Transverse colon (tissue), 4 donors: ENCODE data around the gene MAFG. TPM values are rescaled to one million over a fixed set of nuclear protein-coding genes. Genes with fewer than 3 reads are reported as not detected.

ENCODE experiments used
- DNase-seq: peaks from one replicate; pipeline ENCODE4 v3.0.0-alpha.2; 2019
- H3K27ac ChIP-seq, 4 donors: fragments of 200-600 bp; sonication (generic); 2 replicates each; pipeline ENCODE4 v1.5.1; 2016 to 2018; ENCODE audit warnings: inconsistent platforms in 4 of 4
- H3K27me3 ChIP-seq: fragments of 200-600 bp; sonication (generic); 2 replicates; pipeline ENCODE4 v1.5.1; 2017; ENCODE audit warnings: inconsistent platforms
- H3K36me3 ChIP-seq, 4 donors: fragments of 200-600 bp; sonication (generic); 2 replicates each; pipeline ENCODE4 v1.5.1; 2017 to 2019; ENCODE audit warnings: inconsistent platforms in 4 of 4
- H3K4me1 ChIP-seq, 4 donors: fragments of 200-600 bp; sonication (generic); 2 replicates each; pipeline ENCODE4 v1.5.1; 2017 to 2020; ENCODE audit warnings: inconsistent platforms in 4 of 4
- H3K4me3 ChIP-seq, 4 donors: fragments of 200-600 bp; sonication (generic); 1 replicate in 1 of 4; 2 replicates in 3 of 4; pipeline versions ENCODE4 v1.5.1 to v1.6.1; 2017 to 2019; ENCODE audit warnings: inconsistent platforms in 4 of 4
- H3K9me3 ChIP-seq, 2 donors: fragments of 200-600 bp; sonication (generic); 2 replicates each; pipeline ENCODE4 v1.5.1; 2017 to 2019; ENCODE audit warnings: inconsistent platforms in 2 of 2
- CTCF ChIP-seq, 5 experiments: fragments of 200-600 bp in 3 of 5; fragments of 450-650 bp in 2 of 5; sonication (generic) in 3 of 5; IDR thresholded peaks; 1 replicate in 2 of 5; 2 replicates in 3 of 5; pipeline ENCODE4 v1.5.1; 2016 to 2017; ENCODE audit warnings: antibody characterized with exemption in 5 of 5, inconsistent platforms in 3 of 5, mild to moderate bottlenecking in 2 of 5, moderate library complexity in 1 of 5
- EP300 ChIP-seq: sonication (generic); formaldehyde crosslinking; IDR thresholded peaks from one replicate; pipeline ENCODE4 v1.6.1; 2017; ENCODE audit warnings: antibody characterized with exemption, low read depth
- POLR2A ChIP-seq: fragments of 450-650 bp; IDR thresholded peaks from one replicate; pipeline ENCODE4 v1.6.1; 2016; ENCODE audit warnings: antibody characterized with exemption, mild to moderate bottlenecking, moderate library complexity
- POLR2AphosphoS5 ChIP-seq, 3 donors: sonication (generic); formaldehyde crosslinking; IDR thresholded peaks; one replicate each; pipeline ENCODE4 v1.6.1; 2016; ENCODE audit warnings: antibody characterized with exemption in 3 of 3
- WGBS, 2 donors: methylation state at CpG; one replicate each; pipeline ENCODE4 v1.1.5; 2018; ENCODE audit warnings: low coverage in 1 of 2; 5-methylcytosine and 5-hydroxymethylcytosine counted together
- in situ Hi-C, 4 donors: fragments of 200-750 bp; cut with MboI; loops; one replicate each; pipeline versions ENCODE4 v1.15.0 to v1.15.1; 2017; ENCODE audit warnings: low sequenced_read_pairs in 3 of 4, low pct_ligation_motif_present in 1 of 4, low pct_unique_long_range_greater_than_20kb in 1 of 4
- intact Hi-C: fragments of 100-400 bp; cut with DNase I; formaldehyde crosslinking; loops from one replicate; pipeline ENCODE4 v1.15.1; 2023; ENCODE audit warnings: low total_unique reads
- total RNA-seq, 4 donors: library from RNA; depleted of rRNA; stranded (reverse); fragments of >200 nt; gene quantifications; one replicate each; pipeline ENCODE4 v1.1.0, GENCODE V29; 2016

The MAFG gene
- total RNA-seq, 4 donors from 2014 or later = 22.4 to 34.4 (median 24.3) TPM

DNA sequence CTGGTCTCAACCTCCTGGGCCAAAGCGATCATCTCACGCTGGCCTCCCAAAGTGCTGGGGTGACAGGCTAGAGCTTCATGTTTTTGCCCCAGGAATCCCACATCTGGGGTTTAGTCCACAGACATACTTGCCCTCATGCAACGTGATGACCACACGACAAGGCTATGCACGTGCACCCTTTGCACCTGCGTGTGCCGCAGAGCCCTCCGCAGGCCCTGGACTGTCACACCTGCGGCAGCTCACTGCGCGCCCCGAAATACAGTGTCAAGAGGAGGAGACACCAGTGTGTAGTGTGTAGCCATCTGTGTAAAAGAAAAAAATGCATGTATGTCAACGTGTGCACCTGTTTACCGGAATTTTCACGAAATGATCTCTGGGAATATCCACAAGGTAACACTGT lies 23.0 kb upstream of the MAFG start:
- 69 to 79% methylated on average over 7 to 15 of the region's 15 CpGs for WGBS, 2 donors
- in situ Hi-C loops = loop anchor here in 1 of 4 donors (25.0 kb wide), 1 partner anchor 212 kb away; no protein-coding TSS in a partner anchor

DNA sequence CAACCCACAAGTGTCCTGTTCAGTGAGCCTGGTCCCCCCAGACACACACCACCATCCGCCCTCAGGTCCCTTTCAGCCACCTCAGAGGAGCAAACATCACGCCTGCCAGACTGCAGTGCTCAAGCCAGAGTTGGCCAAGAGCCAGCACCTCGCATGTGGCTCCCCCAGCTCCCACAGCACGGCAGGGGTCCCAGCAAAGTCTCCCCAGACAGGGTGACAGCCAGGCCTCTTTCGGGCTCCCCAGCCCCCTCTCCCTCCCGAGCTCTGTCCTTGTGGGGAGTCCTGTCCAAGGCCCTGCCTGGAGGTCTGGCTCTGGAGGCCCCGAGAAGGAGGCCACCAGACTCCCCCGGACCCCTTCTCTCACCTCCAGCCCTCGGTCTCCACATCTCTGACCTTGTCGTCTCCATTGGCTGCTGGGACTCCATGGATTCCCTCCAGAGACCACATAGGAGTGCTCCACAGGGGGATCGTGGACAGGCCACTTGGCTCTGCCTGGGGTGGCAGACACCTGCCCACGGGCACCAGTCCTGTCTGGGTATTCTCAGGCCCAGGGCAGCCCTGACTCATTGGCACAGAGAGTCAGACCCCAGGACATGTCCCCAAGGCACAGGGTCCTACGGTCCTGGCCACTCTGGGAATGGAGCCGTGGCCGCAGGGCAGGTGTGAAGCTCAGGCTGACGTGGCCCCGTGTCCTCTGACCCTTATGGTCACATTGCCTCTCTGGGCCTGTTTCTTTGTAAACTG lies 21.3 kb upstream of the MAFG start:
- H3K4me1 ChIP-seq = no peaks in the 10 kb centered on the region
- in situ Hi-C loops (no loop called here), intact Hi-C loops (no loop called here)
- WGBS, 2 donors = 77 to 93% methylated on average over 2 to 17 of the region's 17 CpGs
- H3K27me3 ChIP-seq = peaks cover 7% of the 10 kb centered on the region
- no peak overlapping the region for H3K4me3 ChIP-seq
- TF ChIP-seq CTCF (IDR thresholded peaks at IDR 0.05) (no peak), POLR2AphosphoS5 (IDR thresholded peaks at IDR 0.05) (no peak), EP300 (no peak), POLR2A (no peak)
- no peaks in the 10 kb centered on the region for H3K36me3 ChIP-seq
- H3K27ac ChIP-seq = no peak overlapping the region
- DNase-seq = no peak
- no peaks in the 10 kb centered on the region for H3K9me3 ChIP-seq

More for the DNA sequence above, 23.0 kb upstream of the MAFG start:
- Histone ChIP-seq H3K4me1 (no peaks in the 10 kb centered on the region), H3K9me3 (no peaks in the 10 kb centered on the region), H3K27me3 (no peaks in the 10 kb centered on the region), H3K4me3 (no peak overlapping the region), H3K27ac (no peak overlapping the region), H3K36me3 (no peaks in the 10 kb centered on the region)
- TF ChIP-seq EP300 = no peak
- no peak for TF ChIP-seq POLR2A
- TF ChIP-seq POLR2AphosphoS5 (IDR thresholded peaks at IDR 0.05) = no peak
- no peak for TF ChIP-seq CTCF (IDR thresholded peaks at IDR 0.05)
- DNase-seq = no peak
- intact Hi-C loops = no loop called here

- Histone ChIP-seq H3K4me3 (no peak within 1 kb of the TSS), H3K36me3 (no peaks in the 10 kb centered on the region), H3K27ac (no peak within 1 kb of the TSS), H3K9me3 (no peaks in the 10 kb centered on the region), H3K27me3 (peaks cover 19% of the 10 kb centered on the region), H3K4me1 (no peaks in the 10 kb centered on the region)
- TF ChIP-seq POLR2AphosphoS5 (IDR thresholded peaks at IDR 0.05) (no peak), POLR2A (no peak), CTCF (IDR thresholded peaks at IDR 0.05) (no peak), EP300 (no peak)
- intact Hi-C loops = no loop called here
- in situ Hi-C loops = no loop called here
- 40 to 81% methylated on average over 1 to 13 of the region's 13 CpGs for WGBS, 2 donors
- DNase-seq = no peak
Observed at GRCh38 chr17:81947189-81947588, 19.7 kb upstream of the MAFG start, which contains the start of gene MYADML2. Gene MYADML2 (minus strand): TSS chr17:81947233. CDS start chr17:81941741, 5,492 bp downstream.

- in situ Hi-C loops (no loop called here), intact Hi-C loops (no loop called here)
- TF ChIP-seq POLR2A (no peak), POLR2AphosphoS5 (IDR thresholded peaks at IDR 0.05) (no peak), EP300 (no peak), CTCF (IDR thresholded peaks at IDR 0.05) (no peak)
- no peak for DNase-seq
- WGBS, 2 donors = 86% methylated on average over 9 of the region's 9 CpGs; no CpG with 5 or more reads in 1 of the 2 donors
- Histone ChIP-seq H3K4me1 (peaks cover 0 to 6% (median 0%) of the 10 kb centered on the region in 4 donors), H3K4me3 (no peak overlapping the region), H3K27me3 (peaks cover 34% of the 10 kb centered on the region), H3K36me3 (no peaks in the 10 kb centered on the region), H3K9me3 (no peaks in the 10 kb centered on the region), H3K27ac (no peak overlapping the region)
Observed at GRCh38 chr17:81944858-81945257, 17.3 kb upstream of the MAFG start.
